GM21360 (cell line): ENCODE results near the gene MYO18A.
A peak's percentile ranks its signal among the peaks of the same experiment; 100 is the strongest.
"Not testable (repeated sequence)": the region's sequence is repeated elsewhere in the genome, so short reads cannot be mapped to it uniquely, and the experiment has no call there.

Source experiments
- ATAC-seq: cut with Tn5 transposase; IDR thresholded peaks from one replicate; pipeline ENCODE4 v1.9.1; 2021; ENCODE audit warnings: mild to moderate bottlenecking, moderate library complexity; ENCODE audit not compliant: unreplicated experiment

The MYO18A gene

GRCh38 chr17:29180034-29180787 is at the start of gene MYO18A:
TSS of gene MYO18A (minus strand) at chr17:29180398. CDS start at chr17:29166940, 13,458 bp downstream.
- peak; percentile 59 for ATAC-seq

GRCh38 chr17:29225396-29225795 is 45.2 kb upstream of the MYO18A start:
- ATAC-seq = no peak

- ATAC-seq = not testable (repeated sequence)
These were observed 41.1 kb upstream of the MYO18A start for GRCh38 chr17:29221338-29221737.

- ATAC-seq = no peak
These were observed 39.3 kb upstream of the MYO18A start for GRCh38 chr17:29219378-29220047.

GRCh38 chr17:29216856-29217255 is 36.7 kb upstream of the MYO18A start:
- ATAC-seq = no peak

- ATAC-seq = no peak
These were observed 36.0 kb upstream of the MYO18A start for GRCh38 chr17:29216181-29216580.

GRCh38 chr17:29215717-29216116 is 35.5 kb upstream of the MYO18A start:
- ATAC-seq = no peak

- no peak for ATAC-seq
These were observed 35.0 kb upstream of the MYO18A start for GRCh38 chr17:29215174-29215573.

- no peak for ATAC-seq
These were observed 34.3 kb upstream of the MYO18A start for GRCh38 chr17:29214215-29215146.

- no peak for ATAC-seq
These were observed 32.5 kb upstream of the MYO18A start for GRCh38 chr17:29212681-29213121.

- ATAC-seq = no peak
These were observed 32.0 kb upstream of the MYO18A start for GRCh38 chr17:29212094-29212631.

- ATAC-seq = no peak
These were observed 30.7 kb upstream of the MYO18A start for GRCh38 chr17:29210879-29211278.

- ATAC-seq = no peak
These were observed 28.9 kb upstream of the MYO18A start for GRCh38 chr17:29209073-29209472.

- ATAC-seq = no peak
These were observed 27.8 kb upstream of the MYO18A start for GRCh38 chr17:29207975-29208374.

- no peak for ATAC-seq
These were observed 24.8 kb upstream of the MYO18A start for GRCh38 chr17:29205047-29205446.

GRCh38 chr17:29204068-29204804 is 24.0 kb upstream of the MYO18A start:
- ATAC-seq = not testable (repeated sequence)

GRCh38 chr17:29197516-29198272 is 17.5 kb upstream of the MYO18A start:
- no peak for ATAC-seq

GRCh38 chr17:29196769-29197515 is 16.7 kb upstream of the MYO18A start:
- ATAC-seq = no peak
